NCI-H2107 treated with DMSO at 0.1 percent for 48 hours (cell line): ENCODE results near the gene COL5A1.

ENCODE experiments used
- DNase-seq: peaks from one replicate; lab custom pipeline; 2025; ENCODE audit not compliant: unreplicated experiment; lab: John Stamatoyannopoulos, UW

COL5A1 gene

GRCh38 chr9:134868751-134869553 lies 227.3 kb downstream of the COL5A1 start:
- DNase-seq: no peak

GRCh38 chr9:134869554-134870300 lies 228.1 kb downstream of the COL5A1 start:
- no peak for DNase-seq

GRCh38 chr9:134870301-134870694 lies 228.7 kb downstream of the COL5A1 start:
- no peak for DNase-seq

GRCh38 chr9:134870746-134871662 lies 229.4 kb downstream of the COL5A1 start:
- DNase-seq: no peak

- no peak for DNase-seq
These were observed 230.2 kb downstream of the COL5A1 start for GRCh38 chr9:134871697-134872340.

- no peak for DNase-seq
These were observed 231.1 kb downstream of the COL5A1 start for GRCh38 chr9:134872482-134873231.

- DNase-seq: no peak
These were observed 233.8 kb downstream of the COL5A1 start for GRCh38 chr9:134875371-134875770.

- DNase-seq: no peak
These were observed 235.9 kb downstream of the COL5A1 start for GRCh38 chr9:134877541-134877940.

- DNase-seq: no peak
These were observed 238.3 kb downstream of the COL5A1 start for GRCh38 chr9:134879664-134880483.

GRCh38 chr9:134880484-134881312 lies 239.1 kb downstream of the COL5A1 start, which contains the start of gene FCN2:
TSS of gene FCN2 (plus strand) at chr9:134880810. CDS start at chr9:134880822, 12 bp downstream.
- DNase-seq: no peak

- no peak for DNase-seq
These were observed 239.7 kb downstream of the COL5A1 start for GRCh38 chr9:134881313-134881670.

- no peak for DNase-seq
These were observed 240.7 kb downstream of the COL5A1 start for GRCh38 chr9:134882204-134882785.

- no peak for DNase-seq
These were observed 241.6 kb downstream of the COL5A1 start for GRCh38 chr9:134883040-134883782.

GRCh38 chr9:134884492-134884891 lies 242.9 kb downstream of the COL5A1 start:
- DNase-seq: no peak

- DNase-seq: no peak
These were observed 243.5 kb downstream of the COL5A1 start for GRCh38 chr9:134885001-134885678.

- no peak for DNase-seq
These were observed 244.2 kb downstream of the COL5A1 start for GRCh38 chr9:134885679-134886412.
